Upper lobe of right lung (tissue), 1 donor: ENCODE measurements around the gene AQP3. TPM values are rescaled to one million over a fixed set of nuclear protein-coding genes. Genes with fewer than 3 reads are reported as not detected.
A peak's percentile ranks its signal among the peaks of the same experiment; 100 is the strongest.
"Not testable (repeated sequence)": the region's sequence is repeated elsewhere in the genome, so short reads cannot be mapped to it uniquely, and the experiment has no call there.

Experiments
- ATAC-seq: fragments of 200-7000 bp; cut with Tn5 transposase; one replicate; pipeline ENCODE4 v1.9.1; 2020; ENCODE audit warnings: mild to moderate bottlenecking, moderate library complexity
- DNase-seq: peaks from one replicate; pipeline ENCODE4 v3.0.0-alpha.2; 2020
- H3K27ac ChIP-seq: fragments of 200-600 bp; one replicate; pipeline ENCODE4 v1.8.0; 2022
- H3K27me3 ChIP-seq: fragments of 200-600 bp; one replicate; pipeline ENCODE4 v1.8.0; 2022; ENCODE audit warnings: mild to moderate bottlenecking
- H3K36me3 ChIP-seq: fragments of 200-600 bp; one replicate; pipeline ENCODE4 v1.8.0; 2022
- H3K4me1 ChIP-seq: fragments of 200-600 bp; one replicate; pipeline ENCODE4 v1.8.0; 2022
- H3K4me3 ChIP-seq: fragments of 200-600 bp; one replicate; pipeline ENCODE4 v1.8.0; 2022; ENCODE audit warnings: mild to moderate bottlenecking
- H3K9me3 ChIP-seq: fragments of 200-600 bp; one replicate; pipeline ENCODE4 v1.8.0; 2022
- CTCF ChIP-seq: fragments of 200-600 bp; IDR thresholded peaks from one replicate; pipeline ENCODE4 v1.8.0; 2022; ENCODE audit warnings: antibody characterized with exemption
- intact Hi-C: fragments of 100-400 bp; cut with DNase I; formaldehyde crosslinking; loops from one replicate; pipeline ENCODE4 v1.11.0; 2022
- total RNA-seq: library from RNA; stranded (reverse); fragmentation: NEBNext Ultra II Directional; extraction: Animal tissue kit (Norgen Biotek cat#: 25700); gene quantifications from one replicate; pipeline ENCODE4 v1.2.1, GENCODE V29; 2021
- donor health status: DM: no; HTN: yes; CAD: no; lungs with severe emphysema.

The AQP3 gene
- total RNA-seq, 1 donor from 2014 or later: 352 TPM

DNA sequence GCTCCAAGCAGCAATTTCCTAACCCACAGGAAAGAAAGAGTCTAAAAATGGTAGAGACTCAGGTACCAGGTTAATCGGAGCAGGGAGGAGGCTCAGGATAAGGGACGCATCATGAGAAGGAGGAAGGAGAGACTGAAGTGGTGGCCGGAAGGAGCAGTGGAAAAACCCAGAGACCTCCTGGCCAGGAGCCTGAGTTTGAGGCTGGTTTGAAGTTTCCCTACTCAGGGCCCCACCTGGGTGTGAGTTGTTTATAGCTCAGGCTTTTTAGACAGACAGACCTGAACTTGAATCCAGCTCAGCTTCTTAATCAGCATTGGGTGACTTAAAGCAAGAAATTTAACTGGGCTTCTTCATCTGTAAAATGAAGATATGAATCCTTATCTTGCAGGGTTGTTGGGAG, 33.1 kb downstream of the AQP3 start:
- no peak overlapping the region for H3K27ac ChIP-seq
- no peaks in the 10 kb centered on the region for H3K9me3 ChIP-seq
- intact Hi-C loops: no loop called here
- TF ChIP-seq CTCF: no peak
- DNase-seq: no peak
- H3K4me3 ChIP-seq: no peak overlapping the region
- no peaks in the 10 kb centered on the region for H3K27me3 ChIP-seq
- no peaks in the 10 kb centered on the region for H3K36me3 ChIP-seq
- H3K4me1 ChIP-seq: peaks cover 23% of the 10 kb centered on the region
- peak; percentile 4 for ATAC-seq

- intact Hi-C loops: no loop called here
- no peak for TF ChIP-seq CTCF
- no peak for DNase-seq
- H3K9me3 ChIP-seq: no peaks in the 10 kb centered on the region
- H3K36me3 ChIP-seq: no peaks in the 10 kb centered on the region
- no peak for ATAC-seq
- no peaks in the 10 kb centered on the region for H3K27me3 ChIP-seq
- no peak overlapping the region for H3K4me3 ChIP-seq
- no peak overlapping the region for H3K27ac ChIP-seq
- H3K4me1 ChIP-seq: no peaks in the 10 kb centered on the region
Observed at GRCh38 chr9:33408087-33408486, 39.3 kb downstream of the AQP3 start.

DNA sequence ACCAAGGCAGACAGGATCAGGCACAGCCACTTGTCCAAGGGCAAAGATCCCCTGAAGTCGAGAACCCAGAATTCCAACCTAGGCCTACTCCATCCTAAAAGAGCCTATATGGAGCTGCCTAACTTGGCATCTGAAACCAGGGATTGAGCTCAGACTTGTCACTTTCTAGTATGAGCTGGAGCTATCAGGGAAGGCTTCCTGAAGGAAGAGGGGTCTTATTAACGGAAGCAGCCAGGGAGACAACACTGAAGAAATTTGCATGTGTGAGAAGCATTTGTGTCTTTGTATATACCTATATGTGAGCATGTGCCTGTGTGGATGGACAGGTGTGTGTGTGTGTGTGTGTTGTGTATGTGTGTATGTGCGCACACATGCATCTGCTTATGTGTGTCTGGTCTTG, 40.3 kb downstream of the AQP3 start:
- no peak for TF ChIP-seq CTCF
- no peak for DNase-seq
- intact Hi-C loops: no loop called here

DNA sequence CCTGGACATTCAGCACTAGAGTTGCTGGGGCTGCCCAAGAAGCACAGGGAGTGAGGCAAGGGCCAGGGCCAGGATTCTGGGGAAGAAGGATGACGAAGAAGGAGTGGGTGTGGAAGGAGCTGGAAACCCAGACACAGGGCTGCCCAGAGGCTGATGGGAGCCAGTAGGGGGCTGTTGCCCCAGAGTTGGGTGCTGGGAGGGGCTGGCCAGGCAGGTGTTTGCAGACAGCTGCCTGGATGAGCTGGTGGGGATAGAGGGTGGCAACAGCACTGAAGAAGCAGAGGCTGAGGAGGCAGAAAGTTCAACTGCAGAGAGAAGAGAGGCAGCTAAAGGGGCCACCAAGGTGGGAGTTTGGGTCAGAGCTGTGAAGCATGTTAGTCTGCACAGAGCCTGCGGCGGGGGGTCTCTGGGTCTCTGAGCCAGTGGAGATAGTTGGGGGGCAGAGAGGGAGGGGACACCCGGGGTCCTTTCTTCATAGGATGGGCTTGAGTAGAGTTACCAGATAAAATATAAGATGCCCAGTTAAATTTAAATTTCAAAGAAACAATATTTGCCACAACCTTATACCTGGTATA, 42.5 kb downstream of the AQP3 start:
- Histone ChIP-seq H3K4me3 (no peak overlapping the region), H3K36me3 (no peaks in the 10 kb centered on the region), H3K27me3 (no peaks in the 10 kb centered on the region), H3K9me3 (no peaks in the 10 kb centered on the region), H3K27ac (no peak overlapping the region), H3K4me1 (no peaks in the 10 kb centered on the region)
- no peak for TF ChIP-seq CTCF
- intact Hi-C loops: no loop called here
- ATAC-seq: peak; percentile 59
- no peak for DNase-seq

More for the DNA sequence above, 40.3 kb downstream of the AQP3 start:
- Histone ChIP-seq H3K27me3 (no peaks in the 10 kb centered on the region), H3K4me1 (no peaks in the 10 kb centered on the region), H3K36me3 (no peaks in the 10 kb centered on the region), H3K9me3 (no peaks in the 10 kb centered on the region), H3K27ac (no peak overlapping the region), H3K4me3 (no peak overlapping the region)
- no peak for ATAC-seq

DNA sequence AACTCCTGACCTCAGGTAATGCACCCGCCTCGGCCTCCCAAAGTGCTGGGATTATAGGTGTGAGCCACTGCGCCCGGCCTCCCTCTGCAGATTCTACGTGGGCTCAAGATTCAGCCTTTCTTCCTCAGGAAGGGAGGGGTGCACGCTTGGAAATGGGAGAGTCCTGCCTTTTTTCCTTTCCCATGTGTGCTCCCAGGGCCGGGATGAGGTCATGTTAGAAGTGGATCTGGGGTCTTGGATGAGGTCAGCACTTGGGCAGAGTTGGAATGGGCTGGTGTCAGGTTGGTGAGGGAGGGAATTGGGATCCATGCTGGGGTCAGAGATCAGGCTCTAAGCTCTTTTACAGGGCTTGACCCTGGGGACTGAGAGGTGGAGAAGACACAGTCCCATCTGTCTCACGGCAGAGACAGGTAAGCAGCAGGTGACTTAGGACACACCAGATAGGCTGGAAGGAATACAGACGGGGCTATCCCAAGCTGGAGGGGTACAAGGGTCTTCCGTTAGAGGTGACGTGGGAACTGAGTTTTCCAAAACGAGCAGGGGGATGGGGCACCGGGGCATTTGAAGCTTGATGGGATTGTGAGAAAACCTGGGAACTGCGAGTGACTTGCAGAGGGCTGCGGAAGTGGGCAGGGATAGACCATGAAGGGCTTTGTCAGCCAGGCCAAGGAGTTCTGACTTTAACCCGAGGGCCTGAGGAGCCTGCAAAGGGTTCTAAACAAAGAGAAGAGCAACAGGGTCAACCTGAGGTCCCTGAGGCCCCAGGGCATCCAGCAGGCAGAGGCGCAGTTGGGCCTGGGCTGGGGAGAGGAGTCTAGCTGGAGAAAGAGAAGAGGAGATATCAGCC, 43.2 kb downstream of the AQP3 start:
- Histone ChIP-seq H3K4me3 (no peak overlapping the region), H3K27me3 (no peaks in the 10 kb centered on the region), H3K27ac (no peak overlapping the region), H3K4me1 (no peaks in the 10 kb centered on the region), H3K9me3 (no peaks in the 10 kb centered on the region), H3K36me3 (no peaks in the 10 kb centered on the region)
- peak; percentile 8 for ATAC-seq
- intact Hi-C loops: no loop called here
- no peak for DNase-seq
- no peak for TF ChIP-seq CTCF

GRCh38 chr9:33402371-33402770, 45.0 kb downstream of the AQP3 start, which contains the start of gene AQP7:
Gene AQP7 (minus strand): TSS chr9:33402568. CDS start chr9:33401262, 1,306 bp downstream.
- H3K27ac ChIP-seq, H3K36me3 ChIP-seq, DNase-seq, H3K27me3 ChIP-seq, ATAC-seq, intact Hi-C loops, H3K4me1 ChIP-seq, H3K9me3 ChIP-seq, H3K4me3 ChIP-seq: not testable (repeated sequence)

DNA sequence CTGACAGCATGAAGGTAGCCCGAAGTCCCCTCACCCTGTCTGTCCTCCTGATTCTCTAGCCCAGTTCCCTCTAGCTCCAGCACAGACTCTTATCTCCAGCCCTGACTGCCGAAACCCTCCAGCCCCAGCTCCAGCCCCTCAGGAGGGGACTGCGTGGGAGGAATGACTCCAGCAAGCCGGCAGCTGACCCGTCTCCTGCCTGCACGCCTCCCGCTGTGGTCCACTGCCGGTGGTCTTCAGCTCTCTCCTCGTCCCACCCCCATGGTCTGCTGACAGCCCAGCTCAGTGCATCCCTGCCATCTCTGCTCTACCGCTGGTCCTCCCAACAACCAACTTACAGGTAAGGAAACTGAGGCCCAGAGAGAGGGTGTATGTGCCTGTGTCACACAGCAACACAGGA, 45.6 kb downstream of the AQP3 start:
- ATAC-seq, intact Hi-C loops, H3K27me3 ChIP-seq, H3K4me1 ChIP-seq, H3K27ac ChIP-seq, DNase-seq, H3K4me3 ChIP-seq, H3K36me3 ChIP-seq, H3K9me3 ChIP-seq: not testable (repeated sequence)

- H3K9me3 ChIP-seq, DNase-seq, H3K27ac ChIP-seq, H3K27me3 ChIP-seq, H3K4me1 ChIP-seq, ATAC-seq, H3K36me3 ChIP-seq, H3K4me3 ChIP-seq, intact Hi-C loops: not testable (repeated sequence)
Observed at GRCh38 chr9:33399047-33399446, 48.3 kb downstream of the AQP3 start.

GRCh38 chr9:33397801-33398200, 49.6 kb downstream of the AQP3 start:
- H3K36me3 ChIP-seq, H3K27me3 ChIP-seq, H3K27ac ChIP-seq, DNase-seq, H3K4me1 ChIP-seq, intact Hi-C loops, H3K9me3 ChIP-seq, H3K4me3 ChIP-seq, ATAC-seq: not testable (repeated sequence)
